Fibroblast of skin of back (primary cell): ENCODE results near the gene CAMK1D.
"Not testable (repeated sequence)": the region's sequence is repeated elsewhere in the genome, so short reads cannot be mapped to it uniquely, and the experiment has no call there.

Experiments used
- DNase-seq: peaks from one replicate; pipeline ENCODE4 v3.0.0-alpha.2; 2013

Gene CAMK1D

DNA sequence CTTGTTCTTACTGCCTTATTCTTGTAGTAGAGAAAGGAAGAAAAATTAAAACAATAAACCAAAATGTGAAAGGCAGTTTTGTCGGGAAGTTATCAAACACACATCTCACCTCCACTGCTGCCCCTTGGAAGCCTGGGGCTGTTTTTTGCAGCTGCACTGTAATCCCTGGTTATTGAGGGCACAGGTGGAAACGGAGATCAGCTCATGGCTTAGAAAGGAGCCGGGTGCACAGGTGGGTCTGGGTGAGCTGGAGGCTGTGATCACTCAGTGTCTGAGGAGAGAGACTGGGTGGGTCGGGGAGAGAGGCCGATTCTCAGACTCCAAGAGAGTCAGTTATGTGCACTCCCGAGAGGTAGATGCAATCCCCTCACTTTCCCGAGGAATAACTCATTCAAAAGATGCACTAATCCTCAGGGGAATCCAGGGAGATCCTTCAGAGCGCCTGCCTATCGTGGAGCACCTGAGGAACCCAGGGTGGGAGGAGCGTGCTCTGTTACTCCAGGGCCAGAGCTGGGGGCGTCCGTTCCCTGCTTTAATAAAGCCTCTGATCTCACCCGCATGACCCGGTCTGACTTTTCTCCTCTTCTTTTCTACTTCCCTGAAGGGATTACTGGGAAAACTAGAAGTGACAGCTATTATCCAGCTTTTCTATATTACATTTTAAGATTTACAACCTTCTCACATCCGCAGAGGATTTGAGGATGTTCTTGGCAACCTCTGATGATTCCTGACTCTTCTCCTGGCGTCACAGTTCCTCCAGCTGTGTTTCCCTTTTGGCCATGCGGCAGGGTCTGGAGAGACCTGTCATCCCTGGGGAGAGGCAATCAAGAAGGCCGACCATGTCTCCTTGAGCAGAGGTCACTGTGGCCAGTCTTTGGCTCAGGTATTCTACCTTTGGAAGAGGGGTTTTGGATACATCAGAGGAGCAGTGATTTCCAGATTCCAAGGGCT, 82.1 kb downstream of the CAMK1D start:
- no peak for DNase-seq

DNA sequence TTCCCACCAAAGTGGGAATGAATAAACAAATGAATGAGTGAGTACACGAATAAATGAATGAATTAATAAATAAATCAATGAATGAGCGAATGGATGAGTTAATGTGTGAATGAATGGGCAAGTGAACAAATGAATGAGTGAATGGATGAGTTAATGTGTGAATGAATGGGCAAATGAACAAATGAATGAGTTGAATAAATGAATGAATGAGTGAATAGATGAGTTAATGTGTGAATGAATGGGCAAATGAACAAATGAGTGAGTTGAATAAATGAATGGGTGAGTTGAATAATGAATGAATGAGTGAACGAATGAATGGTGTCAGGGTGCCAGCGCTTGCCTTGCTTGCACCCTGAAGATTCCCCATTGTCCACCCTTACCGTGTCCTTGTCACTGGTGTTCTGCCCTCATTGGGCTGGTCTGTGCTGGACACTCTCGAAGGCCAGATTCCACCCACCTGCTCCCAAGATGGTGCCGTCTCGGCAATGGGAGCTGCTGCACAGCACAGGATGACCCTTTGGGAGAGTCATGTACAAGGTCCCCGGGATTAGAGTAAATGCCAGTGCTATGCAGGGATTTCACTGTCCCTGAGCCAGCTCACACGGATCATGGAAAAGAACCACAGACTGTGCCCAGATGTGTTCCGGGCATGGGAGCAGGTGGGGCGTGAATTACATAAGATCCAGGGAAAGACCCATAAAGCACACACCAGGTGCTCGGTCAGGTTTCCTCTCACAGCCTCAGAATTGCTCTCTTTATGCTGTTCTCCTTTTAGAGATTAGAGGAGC, 83.2 kb downstream of the CAMK1D start:
- DNase-seq = no peak

DNA sequence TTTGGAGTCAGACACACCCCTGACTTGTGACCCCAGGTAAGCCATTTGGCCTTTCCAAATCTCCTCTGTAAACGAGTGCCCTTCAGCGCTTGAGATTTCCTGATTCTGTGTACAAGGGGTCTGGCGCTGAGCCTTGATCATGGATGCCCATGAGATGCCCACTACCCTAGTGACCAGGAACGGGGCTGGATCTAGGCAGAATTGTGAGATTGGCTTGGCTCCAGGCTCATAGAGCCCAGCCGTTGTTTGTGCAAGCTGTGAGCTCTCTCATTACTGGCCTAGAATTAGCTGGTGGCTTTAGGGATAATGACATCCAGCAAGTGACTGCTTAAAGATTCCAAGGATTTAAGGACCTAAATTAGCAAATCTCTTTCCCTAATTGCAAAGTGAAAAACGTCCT, 84.9 kb downstream of the CAMK1D start:
- DNase-seq = no peak

DNA sequence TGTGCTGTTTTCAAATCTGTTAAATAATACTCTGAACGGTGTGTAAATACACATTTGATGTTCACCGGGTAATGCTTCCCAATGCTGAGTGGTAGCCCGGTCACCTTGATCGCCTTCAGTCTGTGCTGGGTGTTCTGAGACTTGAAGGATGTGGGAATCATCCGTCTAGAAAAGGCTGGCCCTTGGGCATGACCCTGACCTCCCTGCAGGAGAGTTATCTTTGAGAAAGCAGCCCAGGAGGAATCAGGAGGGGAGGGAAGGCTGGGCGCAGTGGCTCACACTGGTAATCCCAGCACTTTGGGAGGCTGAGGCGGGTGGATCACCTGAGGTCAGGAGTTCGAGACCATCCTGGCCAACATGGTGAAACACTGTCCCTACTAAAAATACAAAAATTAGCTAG, 85.3 kb downstream of the CAMK1D start:
- DNase-seq = not testable (repeated sequence)

DNA sequence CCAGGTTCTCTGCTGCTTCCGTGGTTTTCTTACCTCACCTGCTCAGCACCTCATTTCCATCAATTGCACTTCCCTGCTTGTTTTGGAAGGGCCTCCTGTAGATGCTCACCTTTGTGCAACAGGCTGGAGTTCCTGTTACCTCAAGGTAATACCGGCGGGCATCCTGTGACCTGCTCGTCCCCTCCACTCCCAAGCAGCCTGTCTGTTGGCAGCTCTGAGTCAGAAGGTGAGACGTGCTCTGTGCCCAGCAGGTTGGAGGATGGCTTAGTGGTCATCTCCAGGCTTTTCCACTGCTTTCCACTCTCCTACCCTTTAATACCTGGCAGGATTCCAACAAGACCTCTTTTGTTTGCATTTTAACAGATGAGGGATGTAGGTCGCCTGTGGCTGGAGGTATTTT, 86.0 kb downstream of the CAMK1D start:
- DNase-seq = no peak

DNA sequence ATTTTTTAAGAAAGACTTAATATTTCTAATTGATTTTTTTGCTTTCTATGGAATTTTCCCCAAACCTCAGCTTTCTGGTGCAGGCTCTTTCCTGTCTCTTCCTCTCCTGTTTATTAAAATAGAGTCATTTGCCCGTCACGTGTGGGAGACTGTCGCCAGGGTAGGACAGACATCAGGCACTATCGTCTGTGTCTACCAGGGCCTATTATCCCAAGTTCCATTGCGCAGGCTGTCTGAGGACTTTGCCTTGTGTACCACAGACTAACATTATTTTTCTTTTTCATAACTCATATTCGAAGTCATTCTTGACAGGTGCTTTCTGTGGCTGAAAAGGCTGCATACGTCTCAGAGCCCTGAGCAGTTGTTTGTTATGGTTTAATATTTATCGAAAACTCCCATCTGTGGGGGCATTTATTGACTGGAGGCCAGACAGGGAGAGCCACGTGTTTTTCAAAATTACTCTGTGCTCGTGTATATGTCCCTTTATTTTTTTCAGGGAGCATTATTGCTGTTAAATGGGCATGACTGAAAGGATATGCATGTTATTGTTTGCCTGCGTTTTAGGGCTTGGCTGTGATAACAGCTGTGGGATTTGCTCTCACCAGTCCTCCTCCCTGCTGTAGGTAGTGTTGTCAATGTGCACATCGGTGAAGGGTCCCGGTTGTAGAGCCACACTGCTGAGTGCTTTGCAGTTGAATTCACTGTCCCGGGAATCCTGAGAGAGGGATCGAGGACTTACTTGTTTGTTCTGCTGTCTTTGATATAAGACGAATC, 89.8 kb downstream of the CAMK1D start:
- no peak for DNase-seq

DNA sequence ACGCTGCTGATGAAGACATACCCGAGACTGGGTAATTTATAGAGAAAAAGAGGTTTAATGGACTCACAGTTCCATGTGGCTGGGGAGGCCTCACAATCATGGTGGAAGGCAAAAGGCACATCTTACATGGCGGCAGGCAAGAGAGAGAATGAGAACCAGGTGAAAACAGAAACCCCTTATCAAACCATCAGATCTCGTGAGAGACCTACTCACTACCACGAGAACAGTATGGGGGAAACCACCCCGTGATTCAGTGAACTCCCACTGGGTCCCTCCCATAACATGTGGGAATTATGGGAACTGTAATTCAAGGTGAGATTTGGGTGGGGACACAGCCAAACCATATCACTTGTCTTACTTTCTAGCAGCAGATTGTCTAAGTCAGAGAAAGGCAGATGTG, 90.4 kb downstream of the CAMK1D start:
- DNase-seq = not testable (repeated sequence)

DNA sequence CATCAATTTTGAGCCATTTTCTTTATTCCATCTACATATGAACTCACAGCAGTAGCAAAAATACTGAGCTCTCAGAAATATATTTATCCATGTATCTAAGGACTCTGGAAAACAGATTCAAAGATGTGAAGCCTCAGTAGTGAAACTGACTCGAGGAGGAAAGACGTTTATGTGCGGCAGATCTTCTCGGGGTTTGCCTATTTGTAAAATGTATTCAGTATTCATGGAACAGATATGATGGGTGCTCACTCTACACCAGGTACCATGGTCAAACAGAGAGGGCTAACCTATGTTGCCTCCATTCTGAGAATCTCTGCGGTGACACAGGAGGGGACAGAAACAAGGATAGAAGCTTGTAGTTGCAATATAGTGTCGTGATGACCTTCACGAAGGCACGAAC, 93.7 kb downstream of the CAMK1D start:
- no peak for DNase-seq

DNA sequence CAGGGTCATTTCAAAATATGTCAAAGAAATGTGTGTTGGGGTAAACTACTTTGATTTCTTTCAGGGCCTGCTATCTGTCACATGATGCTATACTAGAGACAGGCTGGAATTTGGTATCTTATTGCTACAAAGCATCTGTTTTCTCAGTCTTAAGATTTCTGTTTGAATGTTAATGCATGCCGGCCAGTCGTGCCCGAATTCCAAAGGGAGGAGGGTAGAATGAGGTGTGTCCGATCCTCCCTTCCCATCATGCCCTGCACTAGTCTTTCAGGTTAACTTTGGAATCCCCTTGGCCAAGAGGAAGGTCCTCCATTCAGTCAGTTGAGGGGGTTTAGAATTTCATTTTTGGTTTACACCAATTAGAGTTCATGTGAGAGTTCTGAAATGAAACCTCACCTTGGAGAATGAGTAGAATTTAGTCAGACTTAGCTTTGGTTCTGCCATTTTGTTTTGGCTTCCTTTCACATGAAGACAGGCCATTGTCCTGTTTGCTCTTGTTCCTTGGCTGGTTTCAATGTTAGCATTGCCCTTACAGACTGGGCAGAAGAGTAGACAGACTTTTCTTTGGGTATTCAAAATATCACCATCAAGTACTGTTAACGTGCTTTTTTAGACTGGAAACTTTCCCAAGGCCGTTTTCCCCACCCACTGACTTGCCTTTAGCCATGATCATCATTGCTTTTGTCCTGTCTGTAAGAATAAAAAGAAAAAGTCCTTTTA, 95.8 kb downstream of the CAMK1D start:
- DNase-seq = no peak

DNA sequence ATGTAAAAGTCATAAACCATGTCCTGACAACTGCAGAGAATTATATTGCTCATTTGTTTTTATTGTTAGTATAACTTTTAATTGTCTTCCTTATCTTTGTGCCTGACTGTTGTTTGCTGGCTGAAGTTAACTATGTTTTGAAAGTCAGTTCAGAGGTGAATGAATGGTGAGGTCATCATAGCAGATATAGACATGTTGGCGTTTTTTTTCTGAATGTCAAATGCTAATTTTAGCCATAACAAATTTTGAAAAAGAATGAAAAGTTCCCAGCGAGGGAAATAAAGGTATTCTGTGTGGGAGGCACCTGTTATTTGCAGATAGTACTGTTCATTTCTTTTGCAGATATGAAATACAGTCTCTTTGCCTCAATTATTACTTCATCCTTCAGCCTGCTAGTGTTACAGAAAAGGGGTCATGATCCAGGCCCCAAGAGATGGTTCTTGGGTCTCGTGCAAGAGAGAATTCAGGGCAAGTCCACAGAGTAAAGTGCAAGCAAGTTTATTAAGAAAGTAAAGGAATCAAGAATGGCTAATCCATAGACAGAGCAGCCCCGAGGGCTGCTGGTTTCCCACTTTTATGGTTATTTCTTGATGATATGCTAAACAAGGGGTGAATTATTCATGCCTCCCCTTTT, 96.5 kb downstream of the CAMK1D start:
- no peak for DNase-seq

DNA sequence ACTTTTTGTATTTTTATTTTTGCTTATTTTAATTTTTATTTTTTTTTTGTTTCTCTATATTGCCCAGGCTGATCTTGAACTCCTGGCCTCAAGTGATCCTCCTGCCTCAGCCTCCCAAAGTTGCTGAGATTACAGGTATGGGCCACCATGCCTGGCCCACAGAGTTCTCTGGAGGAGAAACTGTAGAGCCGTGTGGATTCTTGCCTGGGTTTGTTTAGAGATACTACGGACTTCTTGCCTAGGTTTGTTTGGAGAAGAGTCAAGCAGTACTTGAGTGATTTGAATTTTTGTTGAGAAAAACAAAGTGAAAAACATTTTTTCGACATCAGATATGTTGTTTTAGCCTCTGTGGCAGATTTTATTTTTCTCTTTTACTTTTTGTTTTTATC, 99.0 kb downstream of the CAMK1D start:
- DNase-seq = no peak

DNA sequence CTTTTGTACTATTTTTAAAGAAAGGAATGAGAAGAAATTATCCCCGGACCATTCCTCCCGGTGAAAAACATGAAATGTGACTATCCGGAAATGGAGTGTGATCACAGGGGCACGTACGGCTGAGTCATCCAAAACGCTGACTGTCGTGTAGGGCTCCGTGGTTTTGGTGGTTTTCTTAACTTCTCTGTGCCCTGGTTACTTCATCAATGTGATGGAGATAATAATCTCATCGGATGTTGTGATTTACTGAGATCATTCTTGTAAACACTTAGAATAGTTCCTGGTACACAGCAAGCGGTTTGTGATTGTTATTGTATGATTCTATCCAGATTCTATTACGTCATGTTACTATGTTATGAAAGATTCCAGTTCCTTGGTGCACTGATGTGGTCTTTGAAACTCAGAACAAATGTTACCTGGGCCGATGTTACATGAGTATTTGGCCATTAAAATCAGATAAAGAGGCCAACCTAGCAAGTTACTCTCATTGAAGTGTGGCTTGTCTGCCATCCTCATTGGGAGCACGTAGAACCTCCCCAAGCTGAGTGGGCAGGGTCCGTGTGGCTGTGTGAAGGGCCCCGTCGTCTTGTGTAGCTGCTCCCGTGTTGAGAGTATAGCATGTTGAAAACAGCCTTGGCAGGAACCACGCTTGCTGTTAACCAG, 99.5 kb downstream of the CAMK1D start:
- peak; percentile 88 for DNase-seq

DNA sequence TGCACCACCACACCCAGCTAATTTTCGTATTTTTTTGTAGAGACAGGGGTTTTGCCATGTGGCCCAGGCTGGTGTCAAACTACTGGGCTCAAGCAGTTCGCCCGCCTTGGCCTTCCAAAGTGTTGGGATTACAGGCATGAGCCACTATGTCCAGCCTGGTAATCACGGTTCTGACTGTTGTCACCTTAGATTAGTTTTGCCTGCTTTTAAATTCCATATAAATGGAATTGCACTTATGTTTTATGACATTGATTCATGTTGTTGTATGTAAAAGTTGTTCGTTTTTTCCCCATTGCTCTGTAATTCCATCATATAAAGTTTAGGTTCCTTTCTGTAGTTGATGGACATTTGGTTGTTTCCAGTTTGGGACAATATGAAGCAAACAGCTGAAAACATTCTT, 106.0 kb downstream of the CAMK1D start:
- no peak for DNase-seq

DNA sequence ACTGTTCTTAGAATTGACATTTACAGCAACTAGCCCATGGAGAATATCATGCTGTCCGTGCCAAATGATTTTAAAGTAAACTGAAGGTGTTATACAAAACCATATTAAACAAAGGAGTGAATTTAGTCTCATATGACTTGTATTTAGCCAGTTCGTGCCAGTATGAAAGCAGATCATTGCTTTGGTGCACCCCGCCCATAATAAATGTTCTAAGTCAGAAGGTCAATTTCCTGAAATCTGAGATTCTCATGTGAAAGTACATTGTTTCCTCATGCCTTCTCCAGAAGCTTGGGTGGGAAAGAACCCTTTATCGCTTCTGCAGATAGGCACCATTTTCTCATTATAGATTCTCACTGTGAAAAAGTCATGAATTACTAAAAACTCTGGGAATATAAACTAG, 106.4 kb downstream of the CAMK1D start:
- no peak for DNase-seq

DNA sequence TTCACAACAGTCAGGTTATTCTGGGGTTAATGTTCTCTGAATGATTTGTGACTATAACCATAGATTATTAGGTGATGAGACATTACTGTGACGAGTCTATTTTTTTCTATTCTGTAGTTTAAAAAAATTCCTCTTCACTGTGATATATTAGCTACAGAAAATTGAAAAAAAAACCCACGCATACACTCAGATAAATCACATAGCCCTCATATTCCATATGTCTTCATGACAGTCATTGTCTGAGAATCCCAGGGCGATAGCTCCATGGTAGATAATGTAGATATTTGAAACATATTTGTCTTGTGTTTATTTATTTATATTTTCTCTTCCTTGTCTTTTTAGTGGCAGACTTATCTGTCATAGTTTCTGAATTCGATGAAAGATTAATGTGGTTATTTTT, 110.0 kb downstream of the CAMK1D start:
- peak; percentile 37 for DNase-seq

DNA sequence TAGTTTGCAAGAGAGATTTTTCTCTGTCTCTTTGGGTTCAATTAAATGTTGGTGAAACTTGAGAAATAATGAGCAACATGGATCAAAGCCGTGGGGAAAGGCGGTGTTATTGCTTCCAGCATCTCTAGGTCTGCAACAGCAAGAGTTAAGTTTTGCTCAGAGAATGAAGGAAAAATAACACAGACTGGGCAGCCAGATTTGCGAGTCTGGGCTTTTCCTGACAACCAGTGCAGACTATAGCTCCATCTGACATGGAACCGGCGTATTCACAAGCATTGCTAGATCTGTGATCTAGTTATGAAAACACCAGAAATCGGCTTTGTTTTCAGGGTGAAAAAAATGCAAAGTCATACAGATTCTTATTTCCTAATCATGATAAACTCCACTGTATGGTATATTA, 110.4 kb downstream of the CAMK1D start:
- DNase-seq = no peak

DNA sequence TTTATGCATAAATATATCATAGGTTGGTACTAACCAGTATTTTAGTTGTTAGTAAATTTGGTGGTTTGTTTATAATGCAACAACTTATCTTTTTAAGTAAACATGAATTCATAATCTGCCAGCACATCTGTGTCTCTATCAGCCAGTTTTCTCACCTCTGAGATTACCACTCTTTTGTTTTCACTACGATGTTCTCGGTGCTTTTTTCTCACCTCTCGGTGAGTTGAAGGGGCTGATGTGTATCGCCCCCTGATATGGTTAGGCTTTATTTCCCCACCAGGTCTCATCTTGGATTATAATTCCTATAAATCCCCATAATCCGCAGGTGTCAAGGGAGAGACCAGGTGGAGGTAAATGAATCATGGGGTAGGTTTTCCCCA, 114.1 kb downstream of the CAMK1D start:
- no peak for DNase-seq

DNA sequence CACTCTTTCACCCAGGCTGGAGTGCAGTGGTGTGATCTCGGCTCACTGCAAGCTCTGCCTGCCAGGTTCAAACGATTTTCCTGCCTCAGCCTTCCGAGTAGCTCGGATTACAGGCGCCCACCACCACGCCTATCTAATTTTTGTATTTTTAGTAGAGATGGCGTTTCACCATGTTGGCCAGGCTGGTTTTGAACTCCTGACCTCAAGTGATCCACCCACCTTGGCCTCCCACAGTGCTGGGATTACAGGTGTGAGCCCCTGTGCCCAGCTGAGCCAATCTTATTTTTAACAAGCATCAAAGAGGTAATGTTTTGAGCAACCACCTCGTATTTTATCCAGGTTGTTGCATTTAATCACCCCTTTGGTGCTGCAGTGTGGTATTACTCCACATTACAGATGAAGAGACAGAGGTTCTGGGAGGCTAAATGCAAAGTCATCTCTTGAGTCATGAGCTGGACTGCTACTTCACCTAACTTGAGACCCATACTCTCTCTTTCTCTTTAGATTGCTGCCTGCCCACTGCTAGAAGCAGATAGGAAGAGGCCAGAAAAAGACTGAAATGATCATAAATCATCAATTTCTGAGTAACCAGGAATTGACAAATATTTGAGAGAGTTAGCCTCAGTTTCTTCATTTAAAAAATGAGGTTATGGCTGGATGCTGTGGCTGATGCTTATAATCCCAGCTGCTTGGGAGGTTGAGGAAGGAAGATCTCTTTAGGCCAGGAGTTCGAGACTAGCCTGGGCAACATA, 116.2 kb downstream of the CAMK1D start:
- DNase-seq = no peak

DNA sequence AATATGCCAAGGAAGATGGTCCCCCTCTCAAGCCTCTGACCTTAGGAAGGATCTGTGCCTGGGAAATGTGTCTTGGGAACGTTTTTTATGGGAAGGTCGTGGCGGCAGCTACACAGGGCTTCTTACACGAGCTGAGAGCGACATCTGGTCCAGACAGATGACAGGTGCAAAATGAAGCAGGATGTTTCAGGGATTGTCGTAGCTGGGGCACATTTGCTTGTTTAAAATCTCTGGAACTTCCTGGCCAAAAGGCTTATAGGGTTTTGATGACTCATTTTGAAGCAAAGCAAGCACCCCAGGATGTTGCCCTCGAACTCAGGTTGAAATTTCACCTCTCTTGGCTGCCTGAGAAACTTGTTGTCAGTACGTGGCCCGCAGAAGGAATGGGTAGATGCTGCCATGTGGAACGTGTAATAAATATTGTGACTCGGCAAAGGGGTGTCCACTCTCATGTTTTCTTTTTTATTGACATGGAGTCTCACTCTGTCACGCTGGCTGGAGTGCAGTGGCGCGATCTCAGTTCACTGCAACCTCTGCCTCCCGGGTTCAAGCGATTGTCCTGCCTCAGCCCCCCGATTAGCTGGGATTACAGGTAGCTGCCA, 117.5 kb downstream of the CAMK1D start:
- peak; percentile 38 for DNase-seq

DNA sequence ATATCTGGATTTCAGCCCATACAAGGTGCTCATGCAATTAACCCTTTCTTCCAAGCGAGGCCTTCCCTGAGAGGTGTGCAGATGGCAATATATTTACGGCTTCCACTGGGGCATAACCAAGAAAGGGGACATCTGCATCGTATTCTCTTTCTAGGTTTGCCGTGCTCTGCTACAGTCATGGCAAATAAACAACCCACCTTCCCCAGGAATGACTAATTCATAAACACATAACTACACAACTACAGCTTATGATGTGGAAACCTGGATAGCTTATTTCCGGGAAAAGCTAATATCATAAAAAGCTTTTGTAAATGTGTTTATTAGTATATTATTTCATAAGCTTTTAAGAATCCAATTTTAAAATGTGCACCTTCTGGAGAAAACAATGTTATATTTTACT, 120.0 kb downstream of the CAMK1D start:
- DNase-seq = no peak
